ENCODE measurements around the gene SELENOW. TPM values are rescaled to one million over a fixed set of nuclear protein-coding genes. Genes with fewer than 3 reads are reported as not detected.
A peak's percentile ranks its signal among the peaks of the same experiment; 100 is the strongest.
"Not testable (repeated sequence)": the region's sequence is repeated elsewhere in the genome, so short reads cannot be mapped to it uniquely, and the experiment has no call there.

SELENOW gene
- polyA plus RNA-seq, 3 donors, result 129 to 150 (median 150) TPM

DNA sequence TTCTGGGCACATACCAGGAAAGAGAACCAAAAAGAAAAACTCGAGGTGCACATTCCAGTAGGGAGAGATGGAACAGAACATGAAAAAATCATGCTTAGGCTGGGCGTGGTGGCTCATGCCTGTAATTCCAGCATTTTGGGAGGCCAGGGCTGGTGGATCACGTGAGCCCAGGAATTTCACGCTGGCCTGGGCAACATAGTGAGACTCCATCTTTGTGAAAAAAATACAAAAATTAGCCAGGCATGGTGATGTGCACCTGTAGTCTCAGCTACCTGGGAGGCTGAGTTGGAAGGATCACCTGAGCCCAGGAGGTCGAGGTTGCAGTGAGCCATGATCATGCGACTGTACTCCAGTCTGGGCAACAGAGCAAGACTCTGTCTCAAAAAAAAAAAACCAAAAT, 7.2 kb upstream of the SELENOW start:
- not testable (repeated sequence) for DNase-seq

DNA sequence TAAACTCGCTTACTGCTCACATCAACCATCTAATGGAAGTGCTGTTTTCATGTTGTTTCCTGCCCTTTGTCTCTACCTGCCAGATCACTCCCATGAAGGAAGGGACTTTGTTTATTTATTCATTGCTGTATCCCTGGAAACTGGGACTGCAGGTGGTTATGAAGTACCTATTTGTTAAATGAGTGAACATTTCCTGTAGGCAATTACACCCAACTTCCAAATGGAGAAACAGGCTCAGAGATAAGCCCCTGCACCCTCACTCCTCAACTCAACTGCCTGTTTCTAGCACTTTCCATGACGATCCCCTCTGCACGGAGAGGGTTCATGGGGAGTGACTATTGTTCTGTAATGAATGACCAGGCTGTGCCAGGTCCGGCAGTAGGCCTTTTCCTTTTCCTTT, 1.9 kb upstream of the SELENOW start:
- DNase-seq, result no peak

DNA sequence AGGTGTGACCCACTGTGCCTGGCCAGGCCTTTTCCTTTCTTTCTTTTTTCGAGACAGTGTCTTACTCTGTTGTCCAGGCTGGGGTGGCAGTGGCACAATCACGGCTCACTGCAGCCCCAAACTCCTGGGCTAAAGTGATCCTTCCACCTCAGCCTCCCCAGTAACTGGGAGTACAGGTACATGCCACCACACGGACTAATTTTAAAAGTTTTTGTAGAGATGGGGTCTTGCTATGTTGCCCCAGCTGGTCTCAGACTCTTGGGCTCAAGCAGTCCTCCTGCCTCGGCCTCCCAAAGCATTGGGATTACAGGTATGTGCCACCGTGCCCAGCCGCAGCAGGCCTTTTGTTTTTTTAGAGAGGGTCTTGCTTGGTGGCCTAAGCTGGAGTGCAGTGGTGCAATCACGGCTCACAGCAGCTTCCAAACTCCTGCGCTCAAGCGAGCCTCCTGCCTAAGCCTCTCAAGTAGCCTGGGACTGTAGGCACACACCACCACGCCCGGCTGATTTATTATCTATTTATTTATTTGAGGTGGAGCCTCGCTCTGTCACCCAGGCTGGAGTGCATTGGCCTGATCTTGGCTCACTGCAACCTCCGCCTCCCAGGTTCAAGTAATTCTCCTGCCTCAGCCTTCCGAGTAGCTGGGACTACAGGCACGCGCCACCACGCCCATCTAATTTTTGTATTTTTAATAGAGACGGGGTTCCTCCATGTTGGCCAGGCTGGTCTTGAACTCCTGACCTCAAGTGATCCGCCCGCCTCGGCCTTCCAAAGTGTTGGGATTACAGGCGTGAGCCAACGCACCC, 1.1 kb upstream of the SELENOW start:
- not testable (repeated sequence) for DNase-seq

DNA sequence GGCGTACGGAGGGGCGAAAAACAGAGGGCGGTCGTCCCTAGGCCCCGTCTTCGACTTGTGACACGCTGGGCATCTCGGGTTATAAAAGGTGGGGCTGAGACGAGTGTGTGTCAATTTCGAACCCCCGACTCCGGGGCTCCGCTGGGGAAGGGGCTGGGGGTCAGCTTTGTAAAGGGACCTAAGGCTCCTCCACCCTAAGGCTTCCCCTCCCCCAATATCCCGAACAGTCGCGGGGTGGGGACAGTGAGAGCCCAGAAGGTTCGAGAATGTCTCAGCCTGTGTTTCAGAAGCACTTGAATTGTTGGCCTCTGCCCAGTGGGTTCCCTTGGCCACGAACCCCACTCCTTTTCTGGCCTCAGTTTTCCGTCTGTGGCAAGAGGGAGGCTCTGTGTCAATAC, 450 bp downstream of the SELENOW start:
- DNase-seq, result no peak

DNA sequence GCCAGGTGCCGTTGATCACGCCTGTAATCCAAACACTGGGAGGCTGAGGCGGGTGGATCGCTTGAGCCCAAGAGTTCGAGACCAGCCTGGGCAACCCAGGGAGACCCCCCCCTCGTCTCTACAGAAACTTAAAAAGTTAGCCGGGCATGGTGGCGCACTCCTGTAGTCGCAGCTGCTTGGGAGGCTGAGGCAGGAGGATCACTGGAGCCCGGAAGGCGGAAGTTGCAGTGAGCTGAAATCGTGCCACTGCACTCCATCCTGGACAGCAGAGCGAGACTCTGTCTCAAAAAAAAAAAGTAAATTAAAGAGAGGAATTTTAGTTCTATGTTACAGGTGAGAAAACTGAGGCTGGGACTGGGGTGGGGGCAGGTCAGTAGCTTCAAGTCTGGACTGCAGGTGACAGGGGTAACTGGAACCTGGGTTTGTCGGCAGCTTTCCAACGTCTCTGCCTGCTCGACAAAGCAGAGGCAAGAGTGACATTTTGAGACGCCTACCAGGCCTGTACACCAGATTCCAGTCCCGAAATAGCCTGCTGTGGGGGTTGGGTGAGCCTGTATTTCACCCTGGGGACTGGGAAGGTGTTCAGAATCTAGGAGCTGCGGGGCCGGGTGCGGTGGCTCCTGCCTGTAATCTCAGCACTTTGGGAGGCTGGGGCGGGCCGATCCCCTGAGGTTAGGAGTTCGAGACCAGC, 1.2 kb downstream of the SELENOW start:
- no peak for DNase-seq

DNA sequence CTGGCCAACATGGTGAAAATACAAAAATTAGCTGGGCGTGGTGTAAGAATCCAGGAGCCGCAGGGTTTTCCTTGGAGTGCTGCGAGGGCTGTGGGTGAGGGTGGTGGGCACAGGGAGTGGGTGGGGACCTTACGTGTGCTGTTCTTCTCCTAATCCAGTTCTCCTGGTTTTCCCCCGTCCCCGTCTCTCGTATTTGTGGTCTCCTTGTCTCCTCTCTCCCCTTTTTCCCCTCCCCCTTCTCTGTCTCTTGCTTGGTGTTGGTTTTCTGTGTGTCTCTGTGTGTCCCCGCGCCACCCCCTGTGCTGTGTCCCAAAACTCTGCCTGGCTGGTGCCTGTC, 1.7 kb downstream of the SELENOW start:
- DNase-seq, result no peak

DNA sequence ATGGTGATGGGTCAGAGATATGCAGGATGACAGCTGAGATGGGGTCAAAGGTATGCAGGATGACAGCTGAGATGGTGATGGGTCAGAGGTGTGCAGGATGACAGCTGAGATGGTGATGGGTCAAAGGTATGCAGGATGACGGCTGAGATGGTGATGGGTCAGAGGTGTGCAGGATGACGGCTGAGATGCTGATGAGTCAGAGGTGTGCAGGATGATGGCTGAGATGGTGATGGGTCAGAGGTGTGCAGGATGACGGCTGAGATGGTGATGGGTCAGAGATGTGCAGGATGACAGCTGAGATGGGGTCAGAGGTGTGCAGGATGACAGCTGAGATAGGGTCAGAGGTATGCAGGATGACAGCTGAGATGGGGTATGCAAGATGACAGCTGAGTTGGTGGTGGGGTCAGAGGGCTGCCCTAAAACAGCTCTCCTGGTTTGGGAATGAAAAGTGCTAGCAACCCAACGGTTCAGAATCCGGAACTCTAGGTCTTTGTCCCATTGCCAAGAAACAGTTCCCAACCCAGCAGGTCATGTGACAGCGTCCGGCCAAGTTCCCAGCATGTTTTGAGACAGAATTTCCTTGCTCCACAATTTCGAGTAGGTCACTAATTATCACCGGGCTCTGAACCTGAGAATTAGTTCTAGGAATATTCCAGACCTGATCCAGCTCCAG, 3.2 kb downstream of the SELENOW start:
- DNase-seq, result no peak

DNA sequence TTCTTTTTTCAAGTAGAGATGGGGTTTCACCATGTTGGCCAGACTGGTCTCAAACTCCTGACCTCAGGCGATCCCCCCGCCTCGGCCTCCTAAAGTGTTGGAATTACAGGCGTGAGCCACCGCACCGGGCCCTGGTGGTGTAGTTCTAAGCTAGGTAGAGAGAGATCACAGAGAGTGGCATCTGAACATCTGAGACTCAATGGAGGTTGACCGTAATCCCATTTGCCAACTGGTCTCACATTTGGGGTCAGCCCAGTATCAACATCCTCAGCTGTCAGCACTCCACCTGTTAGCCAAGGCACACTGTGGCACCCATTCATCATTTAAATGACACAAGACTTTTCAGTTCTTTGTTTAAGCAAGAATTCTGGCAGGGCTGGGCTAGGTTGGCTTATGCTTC, 8.1 kb downstream of the SELENOW start:
- DNase-seq, result no peak

DNA sequence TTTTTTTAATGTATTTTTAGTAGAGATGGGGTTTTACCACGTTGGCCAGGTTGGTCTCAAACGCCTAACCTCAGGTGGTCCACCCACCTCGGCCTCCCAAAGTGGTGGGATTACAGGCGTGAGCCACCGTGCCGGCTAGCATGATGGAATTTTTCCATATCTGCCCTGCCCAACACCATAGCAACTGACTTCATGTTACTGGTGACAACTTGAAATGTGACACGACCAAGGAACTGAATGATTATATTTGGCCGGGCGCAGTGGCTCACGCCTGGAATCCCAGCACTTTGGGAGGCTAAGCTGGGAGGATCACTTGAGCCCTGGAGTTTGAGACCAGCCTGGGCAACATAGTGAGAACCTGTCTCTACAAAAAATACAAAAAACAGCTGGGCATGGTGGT, 8.8 kb downstream of the SELENOW start:
- not testable (repeated sequence) for DNase-seq

DNA sequence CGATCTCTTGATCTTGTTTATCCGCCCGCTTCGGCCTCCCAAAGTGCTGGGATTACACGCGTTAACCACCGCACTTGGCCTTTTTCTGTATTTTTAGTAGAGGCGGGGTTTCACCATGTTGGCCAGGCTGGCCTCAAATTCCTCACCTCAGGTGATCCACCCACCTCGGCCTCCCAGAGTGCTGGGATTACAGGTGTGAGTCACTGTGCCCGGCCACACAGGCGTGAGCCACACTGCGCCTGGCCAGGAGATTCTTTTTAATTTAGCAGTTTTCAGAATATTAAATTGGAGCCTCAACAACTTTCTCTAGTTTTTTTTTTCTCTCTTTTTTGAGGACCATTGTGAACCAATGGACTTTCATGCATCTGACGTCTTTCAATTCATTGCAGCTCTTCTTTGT, 11.3 kb downstream of the SELENOW start:
- DNase-seq, result not testable (repeated sequence)

DNA sequence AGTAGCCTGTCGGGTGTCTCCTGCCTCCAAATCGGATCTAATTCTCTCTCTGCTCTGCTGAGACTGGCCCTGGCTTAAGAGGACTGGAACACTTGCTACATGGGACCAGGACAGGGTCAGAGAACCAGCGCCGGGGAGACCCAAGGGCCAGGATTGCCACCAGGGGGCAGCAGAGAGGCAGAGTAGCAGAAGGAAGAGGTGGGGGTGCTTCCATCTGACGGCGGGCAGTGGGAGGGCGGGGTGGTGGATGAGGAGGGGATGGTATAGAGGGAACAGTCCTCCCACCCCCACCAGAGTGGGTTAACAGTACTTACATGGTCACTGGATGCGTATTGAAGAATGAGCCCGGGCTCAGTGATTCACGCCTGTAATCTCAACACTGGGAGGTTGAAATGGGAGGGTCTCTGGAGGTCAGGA, 11.9 kb downstream of the SELENOW start:
- DNase-seq, result peak; percentile 54

DNA sequence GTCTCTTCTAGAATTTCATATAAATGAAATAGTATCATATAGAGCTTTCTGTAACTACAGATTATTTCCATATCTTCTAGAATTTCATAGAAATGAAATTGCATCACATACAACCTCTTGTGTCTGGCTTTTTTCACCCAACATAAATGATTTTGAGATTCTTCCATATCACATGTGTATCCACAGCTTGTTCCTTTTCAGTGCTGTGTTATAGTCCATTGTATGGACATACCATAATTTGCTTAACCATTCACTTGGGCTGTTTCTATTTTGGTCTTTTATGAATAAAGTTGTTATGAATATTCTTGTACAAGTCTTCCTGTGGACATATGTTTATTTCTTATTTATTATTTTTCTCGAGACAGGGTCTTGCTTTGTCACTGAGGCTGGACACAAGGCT, 14.1 kb downstream of the SELENOW start:
- DNase-seq, result no peak

DNA sequence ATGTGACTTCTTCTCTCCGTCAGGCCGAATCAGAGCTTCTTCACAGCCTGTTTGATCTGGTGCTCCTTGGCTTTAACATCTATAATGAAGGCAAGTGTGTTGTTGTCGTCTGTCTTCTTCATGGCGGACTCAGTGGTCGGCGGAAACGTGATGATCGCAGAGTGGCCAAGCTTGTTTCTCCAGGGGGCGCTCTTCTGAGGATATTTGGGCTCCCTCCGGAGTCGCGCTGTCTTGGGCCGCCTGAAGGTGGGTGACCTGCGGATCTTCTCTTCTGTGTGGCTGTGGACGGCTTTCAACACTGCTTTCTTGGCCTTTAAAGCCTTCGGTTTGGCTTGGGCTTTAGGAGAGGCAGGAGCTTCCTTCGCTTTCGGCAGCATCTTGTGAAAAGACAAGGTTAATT, 16.0 kb downstream of the SELENOW start:
- DNase-seq, result no peak

DNA sequence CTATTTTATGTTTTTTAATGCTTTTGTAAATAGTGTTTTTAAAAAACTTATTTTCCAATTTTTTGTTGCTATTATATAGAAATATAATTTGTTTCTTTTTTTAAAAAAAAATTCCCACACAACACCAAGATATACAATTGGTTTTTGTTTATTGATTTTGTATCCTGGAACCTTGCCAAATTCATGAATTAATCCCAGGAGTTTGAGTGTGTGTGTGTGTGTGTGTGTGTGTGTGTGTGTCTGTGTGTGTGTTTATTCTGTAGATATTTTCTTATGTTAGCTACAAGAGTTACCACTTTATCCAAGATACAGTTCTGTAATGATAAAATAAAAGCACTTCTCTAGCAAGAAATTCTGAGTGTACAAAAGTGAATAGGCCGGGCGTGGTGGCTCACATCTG, 18.3 kb downstream of the SELENOW start:
- DNase-seq, result no peak

DNA sequence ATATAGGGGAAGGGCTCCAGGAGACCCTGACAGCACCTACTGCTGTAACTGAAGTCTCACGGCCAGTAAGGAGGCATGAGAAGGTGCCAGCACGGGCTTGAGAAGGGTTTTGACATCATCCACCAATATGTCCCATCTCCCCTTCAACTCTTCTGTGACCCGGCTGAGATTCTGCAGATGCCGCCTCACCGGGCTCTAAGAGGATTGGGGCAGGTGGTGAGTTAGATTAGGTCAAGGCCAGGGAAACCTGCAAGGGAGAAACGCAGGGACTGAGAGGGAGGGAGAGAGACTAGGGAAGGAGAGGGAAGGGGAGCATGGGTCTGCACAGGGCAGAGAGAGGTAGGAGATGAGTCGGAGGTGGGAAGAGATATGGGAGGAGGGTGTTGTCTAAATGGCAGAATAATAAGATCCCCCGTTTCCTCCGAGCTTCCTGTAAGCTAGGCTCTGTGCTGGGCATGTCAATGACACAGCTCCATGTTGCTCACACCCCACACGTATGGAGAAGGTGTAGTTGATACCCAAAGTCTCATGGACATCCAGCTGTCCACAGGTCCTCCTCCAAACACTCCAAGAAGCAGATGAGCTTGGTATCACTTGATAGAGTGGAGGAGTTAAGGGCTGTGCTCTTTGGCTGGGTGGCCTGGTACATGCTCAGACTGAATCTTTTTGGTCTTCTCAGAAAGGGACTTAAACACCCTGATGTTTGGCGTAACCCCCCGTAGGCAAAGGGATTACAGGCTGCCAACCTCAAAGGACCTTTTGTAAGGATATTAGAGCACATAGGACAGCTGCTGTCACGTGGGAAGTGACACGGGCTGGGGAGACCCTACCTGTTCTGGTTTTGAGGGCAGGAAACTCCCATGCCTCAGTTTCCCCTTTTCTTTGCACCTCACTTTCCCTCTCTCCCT, 19.7 kb downstream of the SELENOW start:
- no peak for DNase-seq

DNA sequence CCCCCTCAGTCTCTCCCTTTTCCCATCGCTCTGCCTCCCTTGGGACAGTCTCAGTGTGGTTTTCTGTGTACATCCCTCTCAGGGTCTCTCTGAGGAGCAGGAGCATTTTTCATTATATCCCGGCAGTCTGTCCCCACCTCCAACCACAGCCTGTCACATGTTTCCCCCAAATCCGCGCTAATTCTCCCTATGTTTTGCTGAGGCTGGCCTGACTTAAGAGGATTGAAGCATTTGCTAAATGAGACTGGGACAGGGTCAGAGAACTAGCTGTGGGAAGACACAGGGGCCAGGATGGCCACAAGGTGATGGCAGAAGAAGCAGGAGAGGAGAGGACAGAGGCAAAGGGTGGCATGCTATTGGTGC, 20.4 kb downstream of the SELENOW start:
- no peak for DNase-seq

DNA sequence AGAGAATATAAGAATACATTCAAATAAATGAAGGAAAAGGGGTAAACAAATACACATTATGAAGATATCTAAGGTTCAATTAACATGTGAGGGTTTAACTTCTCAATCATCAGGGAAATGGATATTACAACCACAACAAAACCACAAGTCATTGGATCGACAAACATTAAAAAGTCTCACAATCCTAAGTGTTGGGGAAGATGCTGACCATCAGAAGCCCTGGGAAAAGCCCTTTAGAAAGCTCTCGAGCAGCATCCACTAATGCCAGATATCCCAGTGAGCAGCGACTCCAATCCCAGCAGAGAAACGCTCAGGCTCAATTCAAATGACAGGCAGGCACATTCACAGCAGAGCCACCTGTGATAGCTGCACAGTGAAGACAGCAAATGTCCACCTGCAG, 22.8 kb downstream of the SELENOW start:
- no peak for DNase-seq

DNA sequence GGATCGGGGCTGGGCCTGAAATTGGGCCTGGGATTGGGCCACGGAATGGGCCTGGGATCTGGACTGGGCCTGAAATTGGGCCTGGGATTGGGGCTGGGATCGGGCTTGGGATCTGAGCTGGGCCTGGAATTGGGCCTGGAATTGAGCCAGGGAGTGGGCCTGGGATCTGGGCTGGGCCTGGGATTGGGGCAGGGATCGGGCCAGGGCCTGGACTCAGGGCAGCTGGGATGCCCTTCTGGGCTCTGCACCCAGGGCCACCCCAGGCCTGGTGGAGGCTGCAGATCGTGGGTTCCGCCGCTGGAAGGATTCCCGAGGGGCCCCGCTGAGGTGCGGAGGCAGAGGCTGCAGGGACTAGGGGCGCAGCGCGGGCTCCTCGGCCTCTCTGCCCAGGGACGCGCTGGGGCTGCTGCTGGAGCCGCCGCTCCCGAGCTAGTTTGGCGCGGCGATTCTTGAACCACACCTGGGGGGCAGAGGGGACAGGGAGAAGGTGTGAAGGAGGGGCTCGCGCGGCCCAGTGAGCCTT, 24.1 kb downstream of the SELENOW start:
- no peak for DNase-seq

DNA sequence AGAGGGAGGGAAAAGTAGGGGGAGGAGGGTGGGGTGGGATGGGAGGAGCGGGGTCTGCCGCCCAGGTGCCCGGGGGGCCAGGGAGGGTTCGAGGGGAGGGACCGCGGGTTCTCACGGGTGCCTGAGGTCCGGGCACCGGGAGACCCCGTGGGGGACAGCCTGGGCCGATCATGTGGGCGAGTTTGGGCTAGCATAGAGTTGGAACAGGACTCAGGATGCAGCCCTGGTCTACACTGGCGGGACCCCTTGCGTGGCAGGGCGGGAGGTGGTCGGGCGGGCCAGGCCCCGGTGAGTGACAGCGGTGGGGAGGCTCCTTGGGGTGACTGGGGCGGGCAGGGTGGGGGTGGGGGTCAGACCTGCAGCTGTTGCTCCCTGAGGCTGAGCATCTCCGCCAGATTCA, 24.6 kb downstream of the SELENOW start:
- DNase-seq, result not testable (repeated sequence)

DNA sequence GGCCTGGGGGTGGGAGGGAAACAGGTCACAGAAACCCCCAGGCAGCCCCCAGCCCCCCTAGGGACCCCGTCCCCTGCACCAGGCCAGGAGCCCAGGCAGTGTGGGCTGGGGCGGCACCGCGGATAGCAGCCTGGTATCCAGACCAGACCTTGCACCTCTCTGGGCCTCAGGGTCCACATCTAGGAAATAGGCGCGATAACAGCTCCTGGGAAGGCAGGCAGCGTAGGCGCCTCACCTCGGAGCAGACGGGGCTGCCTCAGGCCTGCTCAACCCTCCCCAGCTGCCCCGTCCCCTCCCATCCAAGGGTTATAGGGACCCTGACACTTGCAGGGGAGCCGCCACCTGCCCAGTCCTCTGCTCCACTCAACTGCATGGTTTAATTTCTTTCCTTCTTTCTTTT, 25.2 kb downstream of the SELENOW start:
- DNase-seq, result not testable (repeated sequence)

DNA sequence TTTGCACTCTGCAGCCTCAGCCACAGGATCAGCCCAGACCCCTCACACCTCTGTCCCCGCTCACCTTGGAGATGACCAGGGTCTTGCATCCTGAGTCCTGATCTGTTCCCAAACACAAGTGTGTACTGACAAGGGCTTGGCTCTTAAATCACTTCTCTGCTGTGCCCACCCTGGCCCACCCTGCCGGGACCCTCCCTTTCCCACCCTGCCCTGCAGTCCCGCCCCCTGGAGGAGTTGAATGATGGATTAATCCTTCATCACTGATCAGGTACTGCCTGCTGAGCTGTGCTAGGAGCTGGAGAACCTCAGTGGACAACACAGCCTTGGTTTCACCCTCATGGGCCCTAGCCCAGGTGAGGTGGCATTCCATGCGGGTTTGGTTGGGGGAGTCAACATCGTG, 25.9 kb downstream of the SELENOW start, which contains the start of gene TPRX1:
TSS of gene TPRX1 (minus strand) at position 101 of the 400 bp plus-strand sequence. CDS start at position 89, 12 bp downstream.
- not testable (repeated sequence) for DNase-seq

DNA sequence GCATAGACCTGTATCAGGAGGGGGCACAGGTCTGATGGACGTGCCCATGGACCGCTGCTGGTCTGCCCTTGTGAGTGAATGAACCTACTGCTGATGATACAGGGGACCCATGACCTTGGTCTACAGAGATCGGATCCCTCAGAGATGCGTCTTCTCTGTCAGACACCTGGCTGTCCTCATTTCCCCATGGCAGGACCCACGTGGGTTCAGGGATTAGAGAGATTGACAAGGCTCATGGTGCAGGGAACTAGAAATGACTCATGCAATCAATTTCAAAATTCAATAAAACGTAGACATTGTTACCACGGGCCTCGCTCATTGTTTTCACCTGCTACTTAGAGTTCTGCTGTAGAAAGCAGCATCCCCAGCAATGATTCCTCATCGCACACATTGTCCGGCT, 26.8 kb downstream of the SELENOW start:
- DNase-seq, result no peak

All from renal pelvis (tissue), 4 donors.